ENCODE results near the gene SRCIN1.
A peak's percentile ranks its signal among the peaks of the same experiment; 100 is the strongest.

SRCIN1 gene

GRCh38 chr17:38561416-38562214 lies 44.1 kb downstream of the SRCIN1 start:
- no peak for DNase-seq (ENCODE audit: low read depth)

- DNase-seq (ENCODE audit: low read depth), result no peak
Measured at GRCh38 chr17:38560503-38561318, 45.0 kb downstream of the SRCIN1 start.

- no peak for DNase-seq (ENCODE audit: low read depth)
Measured at GRCh38 chr17:38559880-38560230, 45.9 kb downstream of the SRCIN1 start.

GRCh38 chr17:38559051-38559879 lies 46.5 kb downstream of the SRCIN1 start:
- DNase-seq (ENCODE audit: low read depth), result peak; percentile 88

- no peak for DNase-seq (ENCODE audit: low read depth)
Measured at GRCh38 chr17:38558728-38559050, 47.1 kb downstream of the SRCIN1 start.

GRCh38 chr17:38557836-38558727 lies 47.7 kb downstream of the SRCIN1 start:
- peak; percentile 86 for DNase-seq (ENCODE audit: low read depth)

- no peak for DNase-seq (ENCODE audit: low read depth)
Measured at GRCh38 chr17:38557396-38557795, 48.4 kb downstream of the SRCIN1 start.

GRCh38 chr17:38556239-38556638 lies 49.5 kb downstream of the SRCIN1 start:
- no peak for DNase-seq (ENCODE audit: low read depth)

- no peak for DNase-seq (ENCODE audit: low read depth)
Measured at GRCh38 chr17:38554430-38555350, 51.1 kb downstream of the SRCIN1 start.

GRCh38 chr17:38552343-38552742 lies 53.4 kb downstream of the SRCIN1 start:
- no peak for DNase-seq (ENCODE audit: low read depth)

GRCh38 chr17:38551121-38551520 lies 54.6 kb downstream of the SRCIN1 start:
- DNase-seq (ENCODE audit: low read depth), result no peak

GRCh38 chr17:38550661-38551060 lies 55.1 kb downstream of the SRCIN1 start:
- DNase-seq (ENCODE audit: low read depth), result no peak

GRCh38 chr17:38549285-38549684 lies 56.5 kb downstream of the SRCIN1 start:
- no peak for DNase-seq (ENCODE audit: low read depth)

GRCh38 chr17:38547444-38547843 lies 58.3 kb downstream of the SRCIN1 start:
- DNase-seq (ENCODE audit: low read depth), result no peak

- no peak for DNase-seq (ENCODE audit: low read depth)
Measured at GRCh38 chr17:38546396-38546795, 59.4 kb downstream of the SRCIN1 start.

- no peak for DNase-seq (ENCODE audit: low read depth)
Measured at GRCh38 chr17:38545531-38546225, 60.1 kb downstream of the SRCIN1 start.

GRCh38 chr17:38544839-38545209 lies 60.9 kb downstream of the SRCIN1 start:
- DNase-seq (ENCODE audit: low read depth), result no peak

GRCh38 chr17:38544175-38544838 lies 61.4 kb downstream of the SRCIN1 start:
- no peak for DNase-seq (ENCODE audit: low read depth)

GRCh38 chr17:38543403-38544174 lies 62.2 kb downstream of the SRCIN1 start:
- DNase-seq (ENCODE audit: low read depth), result no peak
